Neural progenitor cell (in vitro differentiated cells): ENCODE measurements around the gene ANXA2R.

ENCODE experiments used
- EZH2 ChIP-seq: fragments of 200-600 bp; sonication (generic); IDR thresholded peaks from 2 replicates; pipeline ENCODE4 v1.6.1; 2017; ENCODE audit warnings: antibody characterized with exemption, mild to moderate bottlenecking, moderate library complexity
- EZH2phosphoT487 ChIP-seq: fragments of 200-600 bp; sonication (generic); IDR thresholded peaks from 2 replicates; pipeline ENCODE4 v1.6.1; 2017; ENCODE audit warnings: antibody characterized with exemption
- TF ChIP-seq, protein P1 (sequence below): fragments of 200-600 bp; sonication (generic); IDR thresholded peaks from 2 replicates; pipeline ENCODE4 v1.5.1; 2017; ENCODE audit warnings: antibody characterized with exemption, mild to moderate bottlenecking

DNA sequence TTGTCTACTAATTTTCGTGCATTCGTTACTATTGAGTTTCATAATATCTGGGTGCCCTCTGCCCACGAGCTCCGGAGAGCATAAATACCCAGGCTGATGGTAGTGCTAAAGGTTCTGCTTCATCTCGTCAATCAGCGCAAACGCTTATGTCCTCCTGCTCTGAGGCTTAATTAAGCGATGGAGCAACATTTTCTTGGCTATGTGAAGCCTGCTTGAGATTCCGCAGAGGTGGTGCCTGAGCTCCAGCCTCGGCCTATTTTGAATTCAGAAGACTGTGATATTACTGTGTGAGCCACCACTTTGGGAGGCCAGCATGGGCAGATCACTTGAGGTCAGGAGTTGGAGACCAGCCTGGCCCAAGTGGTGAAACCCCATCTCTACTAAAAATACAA is 44.8 kb downstream of the ANXA2R start:
- TF ChIP-seq, protein P1, sequence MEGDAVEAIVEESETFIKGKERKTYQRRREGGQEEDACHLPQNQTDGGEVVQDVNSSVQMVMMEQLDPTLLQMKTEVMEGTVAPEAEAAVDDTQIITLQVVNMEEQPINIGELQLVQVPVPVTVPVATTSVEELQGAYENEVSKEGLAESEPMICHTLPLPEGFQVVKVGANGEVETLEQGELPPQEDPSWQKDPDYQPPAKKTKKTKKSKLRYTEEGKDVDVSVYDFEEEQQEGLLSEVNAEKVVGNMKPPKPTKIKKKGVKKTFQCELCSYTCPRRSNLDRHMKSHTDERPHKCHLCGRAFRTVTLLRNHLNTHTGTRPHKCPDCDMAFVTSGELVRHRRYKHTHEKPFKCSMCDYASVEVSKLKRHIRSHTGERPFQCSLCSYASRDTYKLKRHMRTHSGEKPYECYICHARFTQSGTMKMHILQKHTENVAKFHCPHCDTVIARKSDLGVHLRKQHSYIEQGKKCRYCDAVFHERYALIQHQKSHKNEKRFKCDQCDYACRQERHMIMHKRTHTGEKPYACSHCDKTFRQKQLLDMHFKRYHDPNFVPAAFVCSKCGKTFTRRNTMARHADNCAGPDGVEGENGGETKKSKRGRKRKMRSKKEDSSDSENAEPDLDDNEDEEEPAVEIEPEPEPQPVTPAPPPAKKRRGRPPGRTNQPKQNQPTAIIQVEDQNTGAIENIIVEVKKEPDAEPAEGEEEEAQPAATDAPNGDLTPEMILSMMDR: no peak
- TF ChIP-seq EZH2phosphoT487 (no peak), EZH2 (no peak)
